HG02885 (cell line): ENCODE results near the gene DTNBP1.

ENCODE experiments used
- ATAC-seq: cut with Tn5 transposase; IDR thresholded peaks from one replicate; pipeline ENCODE4 v1.9.1; 2021; ENCODE audit warnings: mild to moderate bottlenecking; ENCODE audit not compliant: unreplicated experiment, poor library complexity

DTNBP1 gene

GRCh38 chr6:15626878-15627674, 35.8 kb downstream of the DTNBP1 start:
- no peak for ATAC-seq

GRCh38 chr6:15626160-15626559, 36.7 kb downstream of the DTNBP1 start:
- ATAC-seq = no peak

- ATAC-seq = no peak
These were observed 39.3 kb downstream of the DTNBP1 start for GRCh38 chr6:15623276-15624116.

GRCh38 chr6:15622045-15622740, 40.6 kb downstream of the DTNBP1 start:
- no peak for ATAC-seq

GRCh38 chr6:15621203-15622044, 41.4 kb downstream of the DTNBP1 start:
- peak; percentile 94 for ATAC-seq

- no peak for ATAC-seq
These were observed 42.2 kb downstream of the DTNBP1 start for GRCh38 chr6:15620611-15621010.

- ATAC-seq = no peak
These were observed 43.5 kb downstream of the DTNBP1 start for GRCh38 chr6:15619330-15619729.

- ATAC-seq = no peak
These were observed 44.1 kb downstream of the DTNBP1 start for GRCh38 chr6:15618685-15619084.

- ATAC-seq = no peak
These were observed 46.6 kb downstream of the DTNBP1 start for GRCh38 chr6:15616261-15616660.

- ATAC-seq = peak; percentile 66
These were observed 47.0 kb downstream of the DTNBP1 start for GRCh38 chr6:15615802-15616201.

- no peak for ATAC-seq
These were observed 48.6 kb downstream of the DTNBP1 start for GRCh38 chr6:15614277-15614676.

- ATAC-seq = no peak
These were observed 54.4 kb downstream of the DTNBP1 start for GRCh38 chr6:15608396-15608795.

GRCh38 chr6:15607603-15608002, 55.2 kb downstream of the DTNBP1 start:
- no peak for ATAC-seq

- no peak for ATAC-seq
These were observed 56.5 kb downstream of the DTNBP1 start for GRCh38 chr6:15606347-15606746.

- no peak for ATAC-seq
These were observed 58.0 kb downstream of the DTNBP1 start for GRCh38 chr6:15604843-15605242.

- ATAC-seq = no peak
These were observed 60.7 kb downstream of the DTNBP1 start for GRCh38 chr6:15602154-15602553.

- no peak for ATAC-seq
These were observed 64.5 kb downstream of the DTNBP1 start for GRCh38 chr6:15598273-15598798.

GRCh38 chr6:15596186-15596896, 66.5 kb downstream of the DTNBP1 start:
- no peak for ATAC-seq
